Renal cortical epithelial cell (primary cell): ENCODE results near the gene TMSB15C. TPM values are rescaled to one million over a fixed set of nuclear protein-coding genes. Genes with fewer than 3 reads are reported as not detected.
"Not testable (repeated sequence)": the region's sequence is repeated elsewhere in the genome, so short reads cannot be mapped to it uniquely, and the experiment has no call there.

Experiments
- DNase-seq: peaks from one replicate; pipeline ENCODE4 v3.0.0-alpha.2; 2011; ENCODE audit warnings: low read depth
- total RNA-seq: library from RNA; depleted of rRNA; stranded (reverse); fragments of >200 nt; gene quantifications from 2 replicates; pipeline ENCODE4 v1.2.3, GENCODE V29; 2014

TMSB15C gene
- total RNA-seq = 3.9 and 8.2 TPM in 2 replicates

- DNase-seq = not testable (repeated sequence)
These were observed at the start of gene TMSB15C for GRCh38 chrX:104075778-104076445. Gene TMSB15C, minus strand, starts transcription at chrX:104076236.

GRCh38 chrX:104122829-104123228, 46.8 kb upstream of the TMSB15C start:
- DNase-seq = no peak

- DNase-seq = no peak
These were observed 42.7 kb upstream of the TMSB15C start for GRCh38 chrX:104118765-104119164.

GRCh38 chrX:104117759-104118158, 41.7 kb upstream of the TMSB15C start:
- no peak for DNase-seq

- DNase-seq = peak; percentile 25
These were observed 37.4 kb upstream of the TMSB15C start for GRCh38 chrX:104113222-104113965.

GRCh38 chrX:104112326-104112951, 36.4 kb upstream of the TMSB15C start, which contains the start of gene ZCCHC18:
Gene ZCCHC18, plus strand, starts transcription at chrX:104112523. Its CDS starts 1,589 bp downstream, at chrX:104114112.
- peak; percentile 6 for DNase-seq

GRCh38 chrX:104110491-104111240, 34.6 kb upstream of the TMSB15C start:
- DNase-seq = not testable (repeated sequence)

- DNase-seq = no peak
These were observed 32.9 kb upstream of the TMSB15C start for GRCh38 chrX:104108955-104109354.

- no peak for DNase-seq
These were observed 29.6 kb upstream of the TMSB15C start for GRCh38 chrX:104105330-104106262.

GRCh38 chrX:104104676-104105075, 28.6 kb upstream of the TMSB15C start:
- DNase-seq = no peak

GRCh38 chrX:104098919-104099318, 22.9 kb upstream of the TMSB15C start:
- DNase-seq = no peak

GRCh38 chrX:104098151-104098808, 22.2 kb upstream of the TMSB15C start:
- DNase-seq = peak; percentile 81

GRCh38 chrX:104085919-104086318, 9.9 kb upstream of the TMSB15C start:
- no peak for DNase-seq

- DNase-seq = no peak
These were observed 9.4 kb upstream of the TMSB15C start for GRCh38 chrX:104085477-104085876.

GRCh38 chrX:104084534-104085277, 8.7 kb upstream of the TMSB15C start:
- no peak for DNase-seq

- DNase-seq = no peak
These were observed 8.0 kb upstream of the TMSB15C start for GRCh38 chrX:104084063-104084462.

- not testable (repeated sequence) for DNase-seq
These were observed 1.8 kb upstream of the TMSB15C start for GRCh38 chrX:104077854-104078253.

- not testable (repeated sequence) for DNase-seq
These were observed 13.4 kb downstream of the TMSB15C start for GRCh38 chrX:104062636-104063035.

- DNase-seq = not testable (repeated sequence)
These were observed 21.1 kb downstream of the TMSB15C start for GRCh38 chrX:104054956-104055355.
